Myometrial cell (primary cell): ENCODE results near the gene CGB7. TPM values are rescaled to one million over a fixed set of nuclear protein-coding genes. Genes with fewer than 3 reads are reported as not detected.

Experiments
- total RNA-seq: library from RNA; depleted of rRNA; stranded (reverse); fragments of >200 nt; gene quantifications from 2 replicates; pipeline ENCODE4 v1.2.3, GENCODE V29; 2015

Gene CGB7
- 0.29 and 0.53 TPM in 2 replicates for total RNA-seq

DNA sequence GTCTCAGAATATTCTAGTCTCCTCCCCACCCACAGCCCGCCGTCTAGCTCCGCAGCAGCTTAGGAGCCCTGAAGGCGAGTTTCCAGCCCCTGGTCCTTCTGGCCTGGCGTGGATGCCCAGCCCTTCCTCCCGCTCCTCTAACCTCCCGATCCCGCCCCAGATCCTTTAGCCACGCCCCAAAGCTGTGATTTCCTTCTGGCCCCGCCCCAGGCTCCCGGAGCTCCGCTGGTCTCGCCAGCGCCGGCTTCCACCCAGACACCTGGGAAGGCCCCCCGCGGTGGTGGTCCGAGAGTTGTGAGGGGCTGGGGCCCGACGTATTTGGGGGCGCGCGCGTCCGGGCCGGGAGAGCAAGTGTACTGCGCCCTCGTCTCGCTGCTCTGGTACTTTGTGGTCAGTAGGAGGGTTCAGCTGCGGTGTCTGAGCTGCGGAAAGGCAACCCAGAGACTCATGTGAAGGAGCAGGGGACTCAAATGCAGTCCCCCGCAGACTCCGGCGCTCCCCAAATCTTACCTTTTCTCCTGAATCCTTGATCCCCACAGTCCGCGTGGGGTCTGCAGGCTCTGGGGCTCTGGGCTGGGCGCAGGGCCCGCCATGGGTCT, at the start of gene CGB7:
CGB7 (minus strand) TSS at position 114 of the 599 bp plus-strand sequence. CDS start 2,374 bp downstream, outside the sequence.

GRCh38 chr19:49085020-49085867, 27.7 kb upstream of the CGB7 start, which contains the start of gene SNRNP70:
Gene SNRNP70 (plus strand): TSS chr19:49085451. CDS start chr19:49086415, 964 bp downstream.

GRCh38 chr19:49064768-49065611, 7.4 kb upstream of the CGB7 start, which contains the start of gene NTF4:
Gene NTF4 (minus strand): TSS chr19:49064818. CDS start chr19:49061997, 2,821 bp downstream.

GRCh38 chr19:49049011-49049410, 8.5 kb downstream of the CGB7 start, which contains the start of gene CGB8:
Gene CGB8 (minus strand): TSS chr19:49049111. CDS start chr19:49048739, 372 bp downstream.

GRCh38 chr19:49043548-49043947, 14.0 kb downstream of the CGB7 start, which contains the start of gene CGB5:
Gene CGB5 (plus strand): TSS chr19:49043848. CDS start chr19:49044210, 362 bp downstream.

GRCh38 chr19:49036815-49037214, 20.7 kb downstream of the CGB7 start, which contains the start of gene CGB1:
Gene CGB1 (minus strand): TSS chr19:49036895. CDS start chr19:49036711, 184 bp downstream.

DNA sequence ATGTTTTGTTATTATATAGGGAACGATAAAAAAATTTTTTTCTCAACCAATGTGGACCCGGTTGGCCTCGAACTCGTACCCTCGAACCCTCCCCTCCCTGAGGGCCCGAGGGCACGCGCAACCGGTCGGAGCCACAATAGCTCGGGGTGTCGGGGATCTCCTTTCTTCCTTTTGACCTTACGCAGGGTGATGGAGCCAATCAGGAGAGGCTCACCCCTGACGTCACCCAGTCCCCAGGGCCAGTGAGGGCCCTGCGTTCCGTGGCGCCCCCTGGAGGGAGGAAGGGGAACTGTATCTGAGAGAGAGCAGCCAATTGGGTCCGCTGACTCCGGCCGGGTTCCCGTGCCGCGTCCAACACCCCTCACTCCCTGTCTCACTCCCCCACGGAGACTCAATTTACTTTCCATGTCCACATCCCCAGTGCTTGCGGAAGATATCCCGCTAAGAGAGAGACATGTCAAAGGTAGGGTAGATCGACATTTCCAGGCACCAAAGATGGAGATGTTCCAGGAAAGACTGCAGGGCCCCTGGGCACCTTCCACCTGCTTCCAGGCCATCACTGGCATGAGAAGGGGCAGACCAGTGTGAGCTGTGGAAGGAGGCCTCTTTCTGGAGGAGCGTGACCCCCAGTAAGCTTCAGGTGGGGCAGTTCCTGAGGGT, 25.8 kb downstream of the CGB7 start, which contains the start of gene CGB2:
CGB2 (plus strand) TSS at position 249 of the 660 bp plus-strand sequence; CDS start at position 455, 206 bp downstream.

DNA sequence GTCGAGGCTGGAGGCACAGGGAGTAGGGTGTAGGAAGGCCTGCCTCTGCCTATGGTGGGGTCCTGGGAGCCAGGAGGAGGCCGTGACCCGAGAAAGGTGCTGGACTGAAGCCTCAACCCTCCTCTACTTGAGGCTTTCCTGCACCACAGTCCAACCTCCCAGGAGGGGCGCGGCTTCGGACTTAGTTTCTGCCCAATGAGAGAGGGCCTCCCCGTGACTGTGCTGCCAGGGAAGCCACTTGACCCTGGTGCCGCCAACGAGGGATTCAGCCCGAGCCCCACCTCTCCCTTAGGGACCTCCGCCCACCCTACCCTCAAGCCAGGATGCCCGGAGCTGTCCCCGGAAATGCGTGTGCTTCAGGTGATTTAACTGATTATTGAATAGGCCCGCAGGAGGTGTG, 33.3 kb downstream of the CGB7 start, which contains the start of gene CGB3:
CGB3 (minus strand) TSS at position 101 of the 400 bp plus-strand sequence. CDS start 362 bp downstream, outside the sequence.

GRCh38 chr19:49017041-49017665, 40.4 kb downstream of the CGB7 start, which contains the start of gene LHB:
Gene LHB (minus strand): TSS chr19:49017091. CDS start chr19:49017081, 10 bp downstream.

Other genes with a start within 250 kb of the CGB7 start
- gene BCAT2, start 246.7 kb downstream of the CGB7 start, total RNA-seq, result 65.0 and 83.0 TPM in 2 replicates
- gene HSD17B14, start 221.3 kb downstream of the CGB7 start, total RNA-seq, result 2.3 and 8.2 TPM in 2 replicates
- 24.3 and 32.3 TPM in 2 replicates for gene PLEKHA4, start 189.1 kb downstream of the CGB7 start, total RNA-seq
- gene PPP1R15A, start 185.3 kb downstream of the CGB7 start, total RNA-seq, result 35.1 and 39.8 TPM in 2 replicates
- gene TULP2, start 159.0 kb downstream of the CGB7 start, total RNA-seq, result not detected in 2 replicates
- gene NUCB1, start 157.4 kb downstream of the CGB7 start, total RNA-seq, result 188 and 245 TPM in 2 replicates
- gene DHDH, start 124.0 kb downstream of the CGB7 start, total RNA-seq, result not detected in 2 replicates
- 189 and 226 TPM in 2 replicates for gene BAX, start 102.9 kb downstream of the CGB7 start, total RNA-seq
- gene FTL, start 92.4 kb downstream of the CGB7 start, total RNA-seq, result 3,594 and 3,702 TPM in 2 replicates
- gene GYS1, start 64.4 kb downstream of the CGB7 start, total RNA-seq, result 38.1 and 43.8 TPM in 2 replicates
- gene RUVBL2, start 63.9 kb downstream of the CGB7 start, total RNA-seq, result 336 and 350 TPM in 2 replicates
- not detected in 2 replicates for gene LHB, start 40.7 kb downstream of the CGB7 start, total RNA-seq
- not detected in 2 replicates for gene CGB3, start 33.4 kb downstream of the CGB7 start, total RNA-seq
- not detected in 2 replicates for gene CGB2, start 25.9 kb downstream of the CGB7 start, total RNA-seq
- not detected in 2 replicates for gene CGB1, start 20.9 kb downstream of the CGB7 start, total RNA-seq
- gene CGB5, start 13.9 kb downstream of the CGB7 start, total RNA-seq, result not detected in 2 replicates
- gene CGB8, start 8.6 kb downstream of the CGB7 start, total RNA-seq, result not detected in 2 replicates
- gene NTF4, start 7.1 kb upstream of the CGB7 start, total RNA-seq, result not detected in 2 replicates
- gene KCNA7, start 14.9 kb upstream of the CGB7 start, total RNA-seq, result not detected in 2 replicates
- 165 and 195 TPM in 2 replicates for gene SNRNP70, start 27.7 kb upstream of the CGB7 start, total RNA-seq
- 16.5 and 21.0 TPM in 2 replicates for gene LIN7B, start 56.6 kb upstream of the CGB7 start, total RNA-seq
- gene C19orf73, start 61.4 kb upstream of the CGB7 start, total RNA-seq, result 2.3 and 6.3 TPM in 2 replicates
- gene PPFIA3, start 61.8 kb upstream of the CGB7 start, total RNA-seq, result 1.2 and 1.8 TPM in 2 replicates
- gene HRC, start 97.6 kb upstream of the CGB7 start, total RNA-seq, result not detected in 2 replicates
- 18.5 and 19.0 TPM in 2 replicates for gene TRPM4, start 100.0 kb upstream of the CGB7 start, total RNA-seq